ENCODE measurements around the gene LAIR1.

Gene LAIR1

GRCh38 chr19:54317108-54317964 is 47.4 kb downstream of the LAIR1 start:
- DNase-seq (ENCODE audit: low read depth in 2 of 2) = no peak

- DNase-seq (ENCODE audit: low read depth in 2 of 2) = no peak
Observed at GRCh38 chr19:54316746-54317107, 48.0 kb downstream of the LAIR1 start.

- no peak for DNase-seq (ENCODE audit: low read depth in 2 of 2)
Observed at GRCh38 chr19:54315956-54316355, 48.8 kb downstream of the LAIR1 start.

- no peak for DNase-seq (ENCODE audit: low read depth in 2 of 2)
Observed at GRCh38 chr19:54312436-54313377, 52.0 kb downstream of the LAIR1 start, which contains the start of gene LILRA5. Gene LILRA5 (minus strand): TSS chr19:54313166. CDS start chr19:54313019, 147 bp downstream.

- DNase-seq (ENCODE audit: low read depth in 2 of 2) = no peak
Observed at GRCh38 chr19:54312011-54312410, 52.7 kb downstream of the LAIR1 start.

GRCh38 chr19:54311486-54311885 is 53.2 kb downstream of the LAIR1 start:
- no peak for DNase-seq (ENCODE audit: low read depth in 2 of 2)

- no peak for DNase-seq (ENCODE audit: low read depth in 2 of 2)
Observed at GRCh38 chr19:54310543-54310942, 54.2 kb downstream of the LAIR1 start.

- DNase-seq (ENCODE audit: low read depth in 2 of 2) = no peak
Observed at GRCh38 chr19:54309811-54310210, 54.9 kb downstream of the LAIR1 start.

GRCh38 chr19:54307389-54308020 is 57.2 kb downstream of the LAIR1 start:
- no peak for DNase-seq (ENCODE audit: low read depth in 2 of 2)

- DNase-seq (ENCODE audit: low read depth in 2 of 2) = no peak
Observed at GRCh38 chr19:54305141-54305540, 59.6 kb downstream of the LAIR1 start.

- no peak for DNase-seq (ENCODE audit: low read depth in 2 of 2)
Observed at GRCh38 chr19:54302257-54302656, 62.5 kb downstream of the LAIR1 start.
